ENCODE measurements around the gene PLEKHF1. TPM values are rescaled to one million over a fixed set of nuclear protein-coding genes. Genes with fewer than 3 reads are reported as not detected.

Gene PLEKHF1
- total and polyA plus RNA-seq, 2 donors (not counting 1 experiment from before 2014, with no cell fraction given) = 5.5 to 9.8 TPM

GRCh38 chr19:29711584-29712132 lies 46.4 kb downstream of the PLEKHF1 start:
- 53% methylated on average over 4 of the region's 6 CpGs for WGBS (ENCODE audit: insufficient coverage)
- H3K4me3 Mint-ChIP-seq = no peak overlapping the region
- H3K27me3 Mint-ChIP-seq = no peaks in the 10 kb centered on the region
- Histone ChIP-seq H3K4me2 (replicated peaks; ENCODE audit: low read depth, low read length, poor library complexity, severe bottlenecking) (no peak overlapping the region), H3K4me1 (ENCODE audit: control insufficient read depth in 2 of 2, insufficient read depth in 2 of 2, low read length in 2 of 2) (peaks cover 35 to 52% of the 10 kb centered on the region in 2 donors), H3K4me3 (ENCODE audit: control extremely low read depth in 1 of 5, extremely low read depth in 1 of 5, insufficient read depth in 1 of 5, low read depth in 2 of 5, low read length in 4 of 5) (no peak overlapping the region), H2AFZ (ENCODE audit: insufficient read depth, low read depth, low read length, poor library complexity, severe bottlenecking) (no peak overlapping the region), H3K36me3 (replicated peaks in 1 of 2; ENCODE audit: control extremely low read depth in 1 of 2, control insufficient read depth in 1 of 2, extremely low read depth in 1 of 2, insufficient read depth in 2 of 2, low read length in 1 of 2) (peaks cover 0 to 18% of the 10 kb centered on the region in 2 experiments), H3K9ac (ENCODE audit: low read length) (no peak overlapping the region), H3K27me3 (replicated peaks in 1 of 4; ENCODE audit: control extremely low read depth in 1 of 4, control insufficient read depth in 3 of 4, insufficient read depth in 4 of 4, low read length in 3 of 4) (no peaks in the 10 kb centered on the region), H3K9me3 (ENCODE audit: control extremely low read depth in 1 of 3, control insufficient read depth in 2 of 3, insufficient read depth in 1 of 3, low read length in 2 of 3) (no peaks in the 10 kb centered on the region), H3K27ac (ENCODE audit: low read length in 2 of 2) (peak overlapping the region in 1 of 2 donors; percentile 33), H4K20me1 (ENCODE audit: control insufficient read depth, insufficient read depth, low read length, poor library complexity, severe bottlenecking) (peaks cover 8% of the 10 kb centered on the region), H3K79me2 (ENCODE audit: control insufficient read depth, insufficient read depth, low read length) (peaks cover 73% of the 10 kb centered on the region)
- POLR2A ChIA-PET = interaction anchor here (1.2 kb wide), 1 partner anchor 106 kb away, joined by 6 read pairs; the partner anchor contains the start of gene POP4
- CTCF ChIA-PET = interaction anchor here (1.0 to 11.1 kb wide), 4 partner anchors 17 to 103 kb away, joined by 4 to 273 read pairs (median 40); partner anchors contain the start of genes PLEKHF1 and POP4
- TF ChIP-seq CTCF (IDR thresholded peaks at IDR 0.05) (no peak), EZH2 (IDR thresholded peaks at IDR 0.05; ENCODE audit: borderline replicate concordance, insufficient read depth, low read depth, low read length, poor library complexity, severe bottlenecking) (no peak)
- H3K27ac Mint-ChIP-seq = no peak overlapping the region
- DNase-seq = no peak
- H3K9me3 Mint-ChIP-seq (ENCODE audit: insufficient read depth) = no peaks in the 10 kb centered on the region
- intact Hi-C loops (cut with micrococcal nuclease) = no loop called here
- H3K4me1 Mint-ChIP-seq = peaks cover 58% of the 10 kb centered on the region
- no peak for ATAC-seq (ENCODE audit: low read depth)
